Neural cell (in vitro differentiated cells): ENCODE measurements around the gene SEMA7A. TPM values are rescaled to one million over a fixed set of nuclear protein-coding genes. Genes with fewer than 3 reads are reported as not detected.

ENCODE experiments used
- H2AFZ ChIP-seq: fragments of 200-600, 300-800 bp; sonication (generic), shearing (Covaris generic); 2 replicates; pipeline ENCODE4 v1.6.0; 2014; ENCODE audit warnings: low read depth, mild to moderate bottlenecking, antibody characterized with exemption, low read length, moderate library complexity
- H3F3A ChIP-seq: fragments of 200-600 bp; shearing (Covaris generic); 2 replicates; pipeline ENCODE4 v1.6.1; 2016; ENCODE audit warnings: mild to moderate bottlenecking, moderate library complexity, mixed read lengths, antibody characterized with exemption, low read length; ENCODE audit not compliant: insufficient read depth, poor library complexity, severe bottlenecking
- H3K27ac ChIP-seq: fragments of 200-600, 300-800 bp; sonication (generic), shearing (Covaris generic); 2 replicates; pipeline ENCODE4 v1.5.1; 2014; ENCODE audit warnings: mild to moderate bottlenecking, low read length, moderate library complexity
- H3K27me3 ChIP-seq: fragments of 300-800, 200-600 bp; sonication (generic), shearing (Covaris generic); 2 replicates; pipeline ENCODE4 v1.6.0; 2014; ENCODE audit warnings: mild to moderate bottlenecking, low read depth, low read length, moderate library complexity; ENCODE audit not compliant: insufficient read depth
- H3K36me3 ChIP-seq: fragments of 300-800, 200-600 bp; sonication (generic), shearing (Covaris generic); 2 replicates; pipeline ENCODE4 v1.5.1; 2014; ENCODE audit warnings: mild to moderate bottlenecking, antibody characterized with exemption, low read length, moderate library complexity; ENCODE audit not compliant: insufficient read depth
- H3K4me2 ChIP-seq: fragments of 300-800, 200-600 bp; sonication (generic), shearing (Covaris generic); 2 replicates; pipeline ENCODE4 v1.6.0; 2014; ENCODE audit warnings: mild to moderate bottlenecking, low read length
- H3K4me3 ChIP-seq: fragments of 300-800, 200-600 bp; sonication (generic), shearing (Covaris generic); 2 replicates; pipeline ENCODE4 v1.5.1; 2014; ENCODE audit warnings: mild to moderate bottlenecking, low read length, moderate library complexity
- H3K79me2 ChIP-seq: fragments of 200-600 bp; shearing (Covaris generic); replicated peaks from 2 replicates; pipeline ENCODE4 v1.6.0; 2014; ENCODE audit warnings: mild to moderate bottlenecking, low read length, moderate library complexity; ENCODE audit not compliant: insufficient read depth
- H3K9ac ChIP-seq: fragments of 300-800, 200-600 bp; sonication (generic), shearing (Covaris generic); 2 replicates; pipeline ENCODE4 v1.6.1; 2016; ENCODE audit warnings: mild to moderate bottlenecking, low read length, mixed read lengths
- H3K9me2 ChIP-seq: fragments of 200-600 bp; shearing (Covaris generic); 2 replicates; pipeline ENCODE4 v1.6.1; 2016; ENCODE audit warnings: mild to moderate bottlenecking, low read length, mixed read lengths; ENCODE audit not compliant: insufficient read depth
- H3K9me3 ChIP-seq: fragments of 200-600, 300-800 bp; sonication (generic), shearing (Covaris generic); 2 replicates; pipeline ENCODE4 v1.6.1; 2016; ENCODE audit warnings: mild to moderate bottlenecking, mixed run types, low read length, moderate library complexity, mixed read lengths
- H4K20me1 ChIP-seq: fragments of 200-600 bp; shearing (Covaris generic); 2 replicates; pipeline ENCODE4 v1.6.1; 2016; ENCODE audit warnings: mild to moderate bottlenecking, mixed run types; ENCODE audit not compliant: insufficient read depth
- EP300 ChIP-seq: fragments of 450-650 bp; conservative IDR thresholded peaks from 2 replicates; pipeline ENCODE4 v1.6.1; 2014; ENCODE audit warnings: antibody characterized with exemption, mild to moderate bottlenecking, moderate library complexity; ENCODE audit not compliant: poor library complexity, severe bottlenecking
- EZH2 ChIP-seq: fragments of 200-600, 300-800 bp; shearing (Covaris generic), sonication (generic); IDR thresholded peaks from 2 replicates; pipeline ENCODE4 v1.6.1; 2014; ENCODE audit warnings: antibody characterized with exemption, low read length, borderline replicate concordance, mild to moderate bottlenecking; ENCODE audit not compliant: insufficient read depth, poor library complexity, severe bottlenecking
- MXI1 ChIP-seq: fragments of 450-650 bp; conservative IDR thresholded peaks from 2 replicates; pipeline ENCODE4 v1.6.1; 2014; ENCODE audit warnings: antibody characterized with exemption, mild to moderate bottlenecking; ENCODE audit not compliant: poor library complexity, severe bottlenecking
- POLR2AphosphoS5 ChIP-seq: IDR thresholded peaks from 2 replicates; pipeline ENCODE4 v1.6.1; 2012
- RAD21 ChIP-seq: fragments of 450-650 bp; conservative IDR thresholded peaks from 2 replicates; pipeline ENCODE4 v1.6.1; 2014; ENCODE audit warnings: antibody characterized with exemption, mild to moderate bottlenecking, moderate library complexity
- REST ChIP-seq: IDR thresholded peaks from 2 replicates; pipeline ENCODE4 v1.6.1; 2012; ENCODE audit warnings: borderline replicate concordance
- SMC3 ChIP-seq: fragments of 450-650 bp; conservative IDR thresholded peaks from 2 replicates; pipeline ENCODE4 v1.6.1; 2014; ENCODE audit warnings: antibody characterized with exemption, mild to moderate bottlenecking, moderate library complexity; ENCODE audit not compliant: poor library complexity
- TAF1 ChIP-seq: IDR thresholded peaks from 2 replicates; pipeline ENCODE4 v1.6.1; 2012; ENCODE audit warnings: low read depth
- polyA plus RNA-seq: library from polyadenylated mRNA; depleted of rRNA; stranded (reverse); fragments of >200 nt; gene quantifications from 2 replicates; pipeline ENCODE4 v1.2.3, GENCODE V29; 2014
- TF ChIP-seq, protein P1 (sequence below): fragments of 450-650 bp; IDR thresholded peaks from 2 replicates; pipeline ENCODE4 v1.5.1; 2014; ENCODE audit warnings: antibody characterized with exemption, mild to moderate bottlenecking, moderate library complexity; ENCODE audit not compliant: poor library complexity, severe bottlenecking

Gene SEMA7A
- polyA plus RNA-seq, 1 donor from 2014 or later = 28.8 TPM

- Histone ChIP-seq H3K9me3 (no peaks in the 10 kb centered on the region), H3K36me3 (no peaks in the 10 kb centered on the region), H3K4me3 (no peak overlapping the region), H3F3A (no peaks in the 10 kb centered on the region), H3K9me2 (no peaks in the 10 kb centered on the region), H4K20me1 (no peaks in the 10 kb centered on the region), H2AFZ (no peak overlapping the region), H3K27me3 (no peaks in the 10 kb centered on the region), H3K9ac (no peak overlapping the region), H3K79me2 (no peaks in the 10 kb centered on the region), H3K4me2 (no peak overlapping the region), H3K27ac (no peak overlapping the region)
- no peak for TF ChIP-seq RAD21
- TF ChIP-seq MXI1 = no peak
- no peak for TF ChIP-seq EP300
- TF ChIP-seq TAF1 = no peak
- TF ChIP-seq POLR2AphosphoS5 = no peak
- no peak for TF ChIP-seq SMC3
- TF ChIP-seq, protein P1, sequence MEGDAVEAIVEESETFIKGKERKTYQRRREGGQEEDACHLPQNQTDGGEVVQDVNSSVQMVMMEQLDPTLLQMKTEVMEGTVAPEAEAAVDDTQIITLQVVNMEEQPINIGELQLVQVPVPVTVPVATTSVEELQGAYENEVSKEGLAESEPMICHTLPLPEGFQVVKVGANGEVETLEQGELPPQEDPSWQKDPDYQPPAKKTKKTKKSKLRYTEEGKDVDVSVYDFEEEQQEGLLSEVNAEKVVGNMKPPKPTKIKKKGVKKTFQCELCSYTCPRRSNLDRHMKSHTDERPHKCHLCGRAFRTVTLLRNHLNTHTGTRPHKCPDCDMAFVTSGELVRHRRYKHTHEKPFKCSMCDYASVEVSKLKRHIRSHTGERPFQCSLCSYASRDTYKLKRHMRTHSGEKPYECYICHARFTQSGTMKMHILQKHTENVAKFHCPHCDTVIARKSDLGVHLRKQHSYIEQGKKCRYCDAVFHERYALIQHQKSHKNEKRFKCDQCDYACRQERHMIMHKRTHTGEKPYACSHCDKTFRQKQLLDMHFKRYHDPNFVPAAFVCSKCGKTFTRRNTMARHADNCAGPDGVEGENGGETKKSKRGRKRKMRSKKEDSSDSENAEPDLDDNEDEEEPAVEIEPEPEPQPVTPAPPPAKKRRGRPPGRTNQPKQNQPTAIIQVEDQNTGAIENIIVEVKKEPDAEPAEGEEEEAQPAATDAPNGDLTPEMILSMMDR = no peak
- no peak for TF ChIP-seq EZH2
- TF ChIP-seq REST = no peak
Observed at GRCh38 chr15:74393423-74393822, 40.3 kb downstream of the SEMA7A start.

GRCh38 chr15:74392902-74393301 lies 40.9 kb downstream of the SEMA7A start:
- Histone ChIP-seq H3K27me3 (no peaks in the 10 kb centered on the region), H3F3A (no peaks in the 10 kb centered on the region), H2AFZ (no peak overlapping the region), H3K9me3 (no peaks in the 10 kb centered on the region), H3K36me3 (no peaks in the 10 kb centered on the region), H3K9ac (no peak overlapping the region), H3K4me3 (no peak overlapping the region), H4K20me1 (no peaks in the 10 kb centered on the region), H3K9me2 (no peaks in the 10 kb centered on the region), H3K79me2 (no peaks in the 10 kb centered on the region), H3K4me2 (no peak overlapping the region), H3K27ac (no peak overlapping the region)
- TF ChIP-seq RAD21 (no peak), EZH2 (no peak), POLR2AphosphoS5 (no peak), MXI1 (no peak), SMC3 (no peak), EP300 (no peak)
